ENCODE data around the gene VWA1.
"Not testable (repeated sequence)": the region's sequence is repeated elsewhere in the genome, so short reads cannot be mapped to it uniquely, and the experiment has no call there.

The VWA1 gene

DNA sequence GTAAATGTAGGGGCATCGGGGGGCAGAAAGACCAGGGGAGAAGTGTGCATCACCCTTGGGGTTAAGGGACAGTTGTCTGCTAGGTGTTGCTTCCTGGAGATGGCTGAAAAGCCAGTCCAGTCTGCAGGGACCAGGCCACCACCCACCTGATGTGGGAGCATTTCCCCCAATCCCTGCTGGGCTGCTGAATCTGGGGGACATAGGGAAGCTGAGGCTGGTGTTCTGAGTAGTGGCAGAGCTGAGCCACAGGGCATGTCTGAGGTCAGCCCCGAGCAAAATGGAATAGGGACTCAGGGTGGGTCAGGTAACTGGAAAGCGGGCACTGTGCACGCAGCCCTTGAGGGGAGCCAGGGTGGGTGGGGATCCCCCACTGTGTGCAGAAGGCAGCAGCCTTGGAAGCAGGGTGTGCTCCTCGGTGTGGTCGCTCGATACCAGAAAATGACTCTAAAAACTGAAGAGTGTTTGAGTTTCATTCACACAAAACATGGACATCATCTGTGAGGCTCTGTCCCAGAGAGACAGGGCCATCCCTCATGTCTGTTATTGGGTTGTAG, 34.0 kb upstream of the VWA1 start:
- ATAC-seq = no peak
- no peak for TF ChIP-seq OSR1 (CRISPR knock-in tag; IDR thresholded peaks at IDR 0.05)
- TF ChIP-seq, protein P1, sequence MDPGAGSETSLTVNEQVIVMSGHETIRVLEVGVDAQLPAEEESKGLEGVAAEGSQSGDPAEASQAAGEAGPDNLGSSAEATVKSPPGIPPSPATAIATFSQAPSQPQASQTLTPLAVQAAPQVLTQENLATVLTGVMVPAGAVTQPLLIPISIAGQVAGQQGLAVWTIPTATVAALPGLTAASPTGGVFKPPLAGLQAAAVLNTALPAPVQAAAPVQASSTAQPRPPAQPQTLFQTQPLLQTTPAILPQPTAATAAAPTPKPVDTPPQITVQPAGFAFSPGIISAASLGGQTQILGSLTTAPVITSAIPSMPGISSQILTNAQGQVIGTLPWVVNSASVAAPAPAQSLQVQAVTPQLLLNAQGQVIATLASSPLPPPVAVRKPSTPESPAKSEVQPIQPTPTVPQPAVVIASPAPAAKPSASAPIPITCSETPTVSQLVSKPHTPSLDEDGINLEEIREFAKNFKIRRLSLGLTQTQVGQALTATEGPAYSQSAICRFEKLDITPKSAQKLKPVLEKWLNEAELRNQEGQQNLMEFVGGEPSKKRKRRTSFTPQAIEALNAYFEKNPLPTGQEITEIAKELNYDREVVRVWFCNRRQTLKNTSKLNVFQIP (CRISPR knock-in tag; IDR thresholded peaks at IDR 0.05; ENCODE audit: borderline replicate concordance, low read depth) = no peak
- no peak for TF ChIP-seq RARB (CRISPR knock-in tag; IDR thresholded peaks at IDR 0.05)
- no peak for TF ChIP-seq ZFP30 (CRISPR knock-in tag; IDR thresholded peaks at IDR 0.05)
- TF ChIP-seq, protein P2, sequence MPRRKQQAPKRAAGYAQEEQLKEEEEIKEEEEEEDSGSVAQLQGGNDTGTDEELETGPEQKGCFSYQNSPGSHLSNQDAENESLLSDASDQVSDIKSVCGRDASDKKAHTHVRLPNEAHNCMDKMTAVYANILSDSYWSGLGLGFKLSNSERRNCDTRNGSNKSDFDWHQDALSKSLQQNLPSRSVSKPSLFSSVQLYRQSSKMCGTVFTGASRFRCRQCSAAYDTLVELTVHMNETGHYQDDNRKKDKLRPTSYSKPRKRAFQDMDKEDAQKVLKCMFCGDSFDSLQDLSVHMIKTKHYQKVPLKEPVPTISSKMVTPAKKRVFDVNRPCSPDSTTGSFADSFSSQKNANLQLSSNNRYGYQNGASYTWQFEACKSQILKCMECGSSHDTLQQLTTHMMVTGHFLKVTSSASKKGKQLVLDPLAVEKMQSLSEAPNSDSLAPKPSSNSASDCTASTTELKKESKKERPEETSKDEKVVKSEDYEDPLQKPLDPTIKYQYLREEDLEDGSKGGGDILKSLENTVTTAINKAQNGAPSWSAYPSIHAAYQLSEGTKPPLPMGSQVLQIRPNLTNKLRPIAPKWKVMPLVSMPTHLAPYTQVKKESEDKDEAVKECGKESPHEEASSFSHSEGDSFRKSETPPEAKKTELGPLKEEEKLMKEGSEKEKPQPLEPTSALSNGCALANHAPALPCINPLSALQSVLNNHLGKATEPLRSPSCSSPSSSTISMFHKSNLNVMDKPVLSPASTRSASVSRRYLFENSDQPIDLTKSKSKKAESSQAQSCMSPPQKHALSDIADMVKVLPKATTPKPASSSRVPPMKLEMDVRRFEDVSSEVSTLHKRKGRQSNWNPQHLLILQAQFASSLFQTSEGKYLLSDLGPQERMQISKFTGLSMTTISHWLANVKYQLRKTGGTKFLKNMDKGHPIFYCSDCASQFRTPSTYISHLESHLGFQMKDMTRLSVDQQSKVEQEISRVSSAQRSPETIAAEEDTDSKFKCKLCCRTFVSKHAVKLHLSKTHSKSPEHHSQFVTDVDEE (CRISPR knock-in tag; IDR thresholded peaks at IDR 0.05) = no peak
- no peak for TF ChIP-seq BACH2 (CRISPR knock-in tag; IDR thresholded peaks at IDR 0.05; ENCODE audit: borderline replicate concordance)
- no peak for TF ChIP-seq ARNTL (CRISPR knock-in tag; IDR thresholded peaks at IDR 0.05; ENCODE audit: borderline replicate concordance, low read depth)
- TF ChIP-seq ZNF70 (CRISPR knock-in tag; IDR thresholded peaks at IDR 0.05) = no peak
- no peak for TF ChIP-seq ZFP3 (CRISPR knock-in tag; IDR thresholded peaks at IDR 0.05)
- TF ChIP-seq GLIS3 (CRISPR knock-in tag; IDR thresholded peaks at IDR 0.05) = no peak

DNA sequence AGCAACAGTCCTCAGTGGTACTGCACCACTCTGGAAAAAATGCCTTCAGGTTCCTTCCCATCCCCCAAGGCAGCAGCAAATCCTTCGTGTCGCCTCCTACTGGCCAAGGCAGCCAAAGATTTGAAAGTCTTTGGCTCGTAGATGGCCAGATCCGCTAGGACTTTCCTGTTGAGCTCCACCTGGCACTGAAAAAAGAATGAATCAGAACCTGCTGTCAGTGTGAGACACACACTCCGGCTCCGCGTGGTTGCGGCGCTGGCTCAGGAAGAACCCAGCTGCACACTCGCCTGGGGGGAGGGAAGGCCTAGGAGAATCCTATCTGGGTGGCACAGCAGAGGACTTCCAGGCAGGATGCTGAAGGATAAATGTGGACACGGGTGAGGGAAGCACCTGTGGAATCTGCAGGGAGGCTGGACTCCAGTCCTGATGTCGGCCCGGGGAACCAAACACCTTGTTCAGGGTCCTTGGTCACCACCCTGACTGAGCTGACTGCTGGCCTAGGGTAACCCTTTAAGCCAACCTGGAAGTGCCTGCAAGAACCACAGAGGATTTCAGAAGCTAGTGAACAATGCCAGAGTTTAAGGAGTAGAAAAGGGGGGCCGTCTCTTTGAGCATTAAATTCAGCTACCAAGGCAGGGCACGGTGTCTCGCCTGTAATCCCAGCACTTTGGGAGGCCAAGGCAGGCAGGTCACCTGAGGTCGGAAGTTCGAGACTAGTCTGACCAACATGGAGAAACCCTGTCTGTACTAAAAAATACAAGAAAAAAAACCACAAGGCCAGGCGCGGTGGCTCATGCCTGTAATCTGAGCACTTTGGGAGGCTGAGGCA, 33.2 kb upstream of the VWA1 start:
- no peak for ATAC-seq
- TF ChIP-seq TCF4 (CRISPR knock-in tag; IDR thresholded peaks at IDR 0.05; ENCODE audit: borderline replicate concordance) (no peak), ARNTL (CRISPR knock-in tag; IDR thresholded peaks at IDR 0.05; ENCODE audit: borderline replicate concordance, low read depth) (no peak), ZFP30 (CRISPR knock-in tag; IDR thresholded peaks at IDR 0.05) (no peak), ZFP3 (CRISPR knock-in tag; IDR thresholded peaks at IDR 0.05) (no peak), ZNF70 (CRISPR knock-in tag; IDR thresholded peaks at IDR 0.05) (no peak), OSR1 (CRISPR knock-in tag; IDR thresholded peaks at IDR 0.05) (no peak), TOX (CRISPR knock-in tag; IDR thresholded peaks at IDR 0.05; ENCODE audit: borderline replicate concordance) (no peak), PPARA (CRISPR knock-in tag; IDR thresholded peaks at IDR 0.05; ENCODE audit: borderline replicate concordance) (no peak), BACH2 (CRISPR knock-in tag; IDR thresholded peaks at IDR 0.05; ENCODE audit: borderline replicate concordance) (no peak), SNAI2 (CRISPR knock-in tag; IDR thresholded peaks at IDR 0.05) (no peak), ISL1 (CRISPR knock-in tag; IDR thresholded peaks at IDR 0.05) (no peak), CSDC2 (CRISPR knock-in tag; IDR thresholded peaks at IDR 0.05) (no peak), RARB (CRISPR knock-in tag; IDR thresholded peaks at IDR 0.05) (no peak), ESRRG (CRISPR knock-in tag; IDR thresholded peaks at IDR 0.05) (no peak), ZC3H10 (CRISPR knock-in tag; IDR thresholded peaks at IDR 0.05) (no peak), GLIS3 (CRISPR knock-in tag; IDR thresholded peaks at IDR 0.05) (no peak)
- TF ChIP-seq, protein P3, sequence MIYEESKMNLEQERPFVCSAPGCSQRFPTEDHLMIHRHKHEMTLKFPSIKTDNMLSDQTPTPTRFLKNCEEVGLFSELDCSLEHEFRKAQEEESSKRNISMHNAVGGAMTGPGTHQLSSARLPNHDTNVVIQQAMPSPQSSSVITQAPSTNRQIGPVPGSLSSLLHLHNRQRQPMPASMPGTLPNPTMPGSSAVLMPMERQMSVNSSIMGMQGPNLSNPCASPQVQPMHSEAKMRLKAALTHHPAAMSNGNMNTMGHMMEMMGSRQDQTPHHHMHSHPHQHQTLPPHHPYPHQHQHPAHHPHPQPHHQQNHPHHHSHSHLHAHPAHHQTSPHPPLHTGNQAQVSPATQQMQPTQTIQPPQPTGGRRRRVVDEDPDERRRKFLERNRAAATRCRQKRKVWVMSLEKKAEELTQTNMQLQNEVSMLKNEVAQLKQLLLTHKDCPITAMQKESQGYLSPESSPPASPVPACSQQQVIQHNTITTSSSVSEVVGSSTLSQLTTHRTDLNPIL (CRISPR knock-in tag; IDR thresholded peaks at IDR 0.05; ENCODE audit: low read depth) = no peak
- TF ChIP-seq, protein P2 (CRISPR knock-in tag; IDR thresholded peaks at IDR 0.05) = no peak
- TF ChIP-seq, protein P4, sequence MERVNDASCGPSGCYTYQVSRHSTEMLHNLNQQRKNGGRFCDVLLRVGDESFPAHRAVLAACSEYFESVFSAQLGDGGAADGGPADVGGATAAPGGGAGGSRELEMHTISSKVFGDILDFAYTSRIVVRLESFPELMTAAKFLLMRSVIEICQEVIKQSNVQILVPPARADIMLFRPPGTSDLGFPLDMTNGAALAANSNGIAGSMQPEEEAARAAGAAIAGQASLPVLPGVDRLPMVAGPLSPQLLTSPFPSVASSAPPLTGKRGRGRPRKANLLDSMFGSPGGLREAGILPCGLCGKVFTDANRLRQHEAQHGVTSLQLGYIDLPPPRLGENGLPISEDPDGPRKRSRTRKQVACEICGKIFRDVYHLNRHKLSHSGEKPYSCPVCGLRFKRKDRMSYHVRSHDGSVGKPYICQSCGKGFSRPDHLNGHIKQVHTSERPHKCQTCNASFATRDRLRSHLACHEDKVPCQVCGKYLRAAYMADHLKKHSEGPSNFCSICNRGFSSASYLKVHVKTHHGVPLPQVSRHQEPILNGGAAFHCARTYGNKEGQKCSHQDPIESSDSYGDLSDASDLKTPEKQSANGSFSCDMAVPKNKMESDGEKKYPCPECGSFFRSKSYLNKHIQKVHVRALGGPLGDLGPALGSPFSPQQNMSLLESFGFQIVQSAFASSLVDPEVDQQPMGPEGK (CRISPR knock-in tag; IDR thresholded peaks at IDR 0.05; ENCODE audit: borderline replicate concordance) = no peak
- TF ChIP-seq, protein P5, sequence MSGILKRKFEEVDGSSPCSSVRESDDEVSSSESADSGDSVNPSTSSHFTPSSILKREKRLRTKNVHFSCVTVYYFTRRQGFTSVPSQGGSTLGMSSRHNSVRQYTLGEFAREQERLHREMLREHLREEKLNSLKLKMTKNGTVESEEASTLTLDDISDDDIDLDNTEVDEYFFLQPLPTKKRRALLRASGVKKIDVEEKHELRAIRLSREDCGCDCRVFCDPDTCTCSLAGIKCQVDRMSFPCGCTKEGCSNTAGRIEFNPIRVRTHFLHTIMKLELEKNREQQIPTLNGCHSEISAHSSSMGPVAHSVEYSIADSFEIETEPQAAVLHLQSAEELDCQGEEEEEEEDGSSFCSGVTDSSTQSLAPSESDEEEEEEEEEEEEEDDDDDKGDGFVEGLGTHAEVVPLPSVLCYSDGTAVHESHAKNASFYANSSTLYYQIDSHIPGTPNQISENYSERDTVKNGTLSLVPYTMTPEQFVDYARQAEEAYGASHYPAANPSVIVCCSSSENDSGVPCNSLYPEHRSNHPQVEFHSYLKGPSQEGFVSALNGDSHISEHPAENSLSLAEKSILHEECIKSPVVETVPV (CRISPR knock-in tag; IDR thresholded peaks at IDR 0.05) = no peak

DNA sequence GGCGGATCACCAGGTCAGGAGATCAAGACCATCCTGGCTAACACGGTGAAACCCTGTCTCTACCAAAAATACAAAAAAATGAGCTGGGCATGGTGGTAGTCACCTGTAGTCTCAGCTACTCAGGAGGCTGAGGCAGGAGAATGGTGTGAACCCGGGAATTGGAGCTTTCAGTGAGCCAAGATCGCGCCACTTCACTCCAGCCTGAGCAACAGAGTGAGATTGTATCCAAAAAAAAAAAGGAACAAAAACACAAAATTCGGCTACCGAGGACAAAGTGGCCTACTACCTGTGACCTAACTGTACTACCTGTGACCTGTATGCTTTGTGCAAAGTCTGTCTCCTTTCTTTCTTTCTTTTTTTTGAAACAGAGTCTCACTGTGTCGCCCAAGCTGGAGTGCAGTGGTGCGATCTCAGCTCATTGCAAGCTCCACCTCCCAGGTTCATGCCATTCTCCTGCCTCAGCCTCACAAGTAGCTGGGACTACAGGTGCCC, 32.5 kb upstream of the VWA1 start:
- ATAC-seq = not testable (repeated sequence)
